Epithelial cell of esophagus (primary cell): ENCODE results near the gene QRFP.

ENCODE experiments used
- DNase-seq: peaks from one replicate; pipeline ENCODE4 v3.0.0; 2010; ENCODE audit warnings: low read depth
- H3K4me3 ChIP-seq: 2 replicates; pipeline ENCODE4 v1.5.1; 2011; ENCODE audit warnings: mild to moderate bottlenecking, low read length, control low read depth
- CTCF ChIP-seq: IDR thresholded peaks from 2 replicates; pipeline ENCODE4 v1.5.1; 2011; ENCODE audit warnings: low read depth, mild to moderate bottlenecking, low read length, control low read depth, inconsistent platforms; ENCODE audit not compliant: insufficient read depth; ENCODE audit errors: missing control alignments

Gene QRFP

DNA sequence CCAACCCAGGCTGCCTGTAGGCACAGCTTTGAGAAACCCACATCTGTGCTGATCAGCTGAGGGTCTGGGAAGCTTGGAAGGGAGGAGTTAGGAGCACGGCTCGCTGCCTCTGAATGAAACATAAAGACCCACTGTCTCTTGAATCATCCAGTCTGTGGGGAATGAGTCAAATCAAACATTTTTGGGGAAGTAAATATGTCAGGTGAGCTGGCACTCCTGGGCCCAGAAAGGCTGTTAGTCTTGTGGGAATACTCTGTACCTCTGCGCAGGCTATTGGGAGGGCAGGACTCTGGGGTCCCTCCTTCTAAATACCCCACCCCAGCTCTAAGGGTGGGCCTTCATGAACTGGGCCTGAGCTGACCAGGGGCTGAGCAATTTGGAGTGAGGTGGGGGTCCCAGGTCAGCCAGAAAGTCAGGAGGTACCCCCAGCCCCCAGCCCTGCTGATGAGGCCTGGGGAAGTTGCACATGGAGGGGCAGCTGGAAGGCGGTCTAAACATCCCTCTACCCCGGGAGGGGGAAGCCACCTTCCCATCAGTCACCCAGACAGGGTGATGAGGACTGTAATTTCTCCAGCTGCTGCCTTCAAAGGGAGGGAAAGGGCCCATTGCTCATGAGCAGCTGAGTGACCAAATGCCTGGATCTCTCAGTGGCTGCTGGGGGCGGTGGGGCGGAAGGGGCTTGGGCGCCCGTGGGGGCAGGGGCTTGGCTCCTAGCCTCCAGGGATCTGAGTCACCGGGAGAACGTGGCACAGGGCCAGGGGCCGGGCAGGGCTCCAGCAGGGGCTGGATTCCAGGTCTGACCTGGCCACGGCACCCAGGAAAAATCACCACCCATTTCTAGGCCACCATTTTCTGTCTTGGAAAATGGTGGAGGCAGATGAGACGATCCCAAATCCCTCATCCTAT, 31.6 kb upstream of the QRFP start:
- no peak for TF ChIP-seq CTCF
- no peak overlapping the region for H3K4me3 ChIP-seq
- peak; percentile 88 for DNase-seq

GRCh38 chr9:130927338-130927737, 30.7 kb upstream of the QRFP start:
- peak; percentile 26 for DNase-seq
- H3K4me3 ChIP-seq, result no peak overlapping the region
- TF ChIP-seq CTCF, result no peak

- no peak for DNase-seq
- no peak overlapping the region for H3K4me3 ChIP-seq
- TF ChIP-seq CTCF, result no peak
Measured at GRCh38 chr9:130925050-130925678, 28.6 kb upstream of the QRFP start.

DNA sequence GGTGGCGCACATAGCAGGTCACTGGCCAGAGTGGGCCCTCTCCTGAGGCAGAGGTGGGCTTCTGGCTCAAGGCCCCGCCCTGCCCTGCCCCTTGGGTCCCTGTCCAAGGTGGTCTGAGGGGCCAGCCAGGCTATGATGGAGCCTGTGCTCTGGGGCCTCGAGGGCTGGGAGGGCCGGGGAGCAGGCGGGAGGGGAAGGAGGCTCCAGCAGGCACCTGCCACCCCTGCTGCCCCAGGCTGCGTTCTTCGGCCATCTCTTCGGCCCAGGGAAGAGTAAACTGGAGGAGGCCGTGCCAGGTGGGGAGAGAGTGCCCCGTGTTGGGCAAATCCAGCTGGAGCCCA, 27.8 kb upstream of the QRFP start:
- TF ChIP-seq CTCF, result no peak
- H3K4me3 ChIP-seq, result no peak overlapping the region
- DNase-seq, result no peak

DNA sequence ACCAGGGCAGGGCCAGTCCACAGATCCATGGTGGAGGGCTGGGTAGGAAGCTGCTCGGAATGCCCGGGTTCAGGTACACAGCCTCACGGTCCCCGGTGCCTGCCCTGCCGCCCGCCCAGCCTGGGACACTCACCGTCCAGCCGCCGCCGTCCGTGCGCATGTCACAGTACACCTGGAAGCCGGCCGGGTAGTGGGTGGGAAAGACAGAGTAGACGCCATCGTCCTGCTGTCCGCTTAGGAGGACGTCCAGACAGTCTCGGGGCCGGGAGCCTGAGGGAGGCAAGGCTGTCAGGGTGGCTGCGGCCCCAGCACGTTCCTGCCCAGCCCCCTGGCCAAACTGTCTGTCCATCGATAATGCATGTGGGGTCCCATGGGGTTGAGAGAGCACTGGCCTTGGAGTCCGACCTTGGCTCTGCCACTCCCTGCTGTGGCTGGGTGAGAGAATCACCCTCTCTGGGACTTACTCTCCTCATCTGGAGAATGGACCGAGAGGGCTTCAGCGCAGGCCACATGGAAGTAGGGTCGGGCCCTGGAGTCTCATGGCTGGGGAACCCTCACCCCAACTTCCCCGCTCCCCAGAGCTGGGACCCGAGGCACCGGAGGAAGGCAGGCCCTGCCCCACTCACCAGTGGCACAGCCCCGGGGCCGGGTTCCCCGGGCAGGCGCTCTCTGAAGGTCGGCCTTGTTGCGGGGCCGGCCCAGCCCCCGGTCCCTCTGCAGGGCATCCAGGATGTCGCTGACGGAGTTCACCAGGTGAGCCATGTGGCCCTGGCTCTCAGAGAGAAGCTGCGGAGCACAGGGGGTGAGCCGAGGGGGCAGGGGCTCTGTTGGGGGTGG, 27.2 kb upstream of the QRFP start:
- TF ChIP-seq CTCF, result no peak
- no peak overlapping the region for H3K4me3 ChIP-seq
- no peak for DNase-seq

DNA sequence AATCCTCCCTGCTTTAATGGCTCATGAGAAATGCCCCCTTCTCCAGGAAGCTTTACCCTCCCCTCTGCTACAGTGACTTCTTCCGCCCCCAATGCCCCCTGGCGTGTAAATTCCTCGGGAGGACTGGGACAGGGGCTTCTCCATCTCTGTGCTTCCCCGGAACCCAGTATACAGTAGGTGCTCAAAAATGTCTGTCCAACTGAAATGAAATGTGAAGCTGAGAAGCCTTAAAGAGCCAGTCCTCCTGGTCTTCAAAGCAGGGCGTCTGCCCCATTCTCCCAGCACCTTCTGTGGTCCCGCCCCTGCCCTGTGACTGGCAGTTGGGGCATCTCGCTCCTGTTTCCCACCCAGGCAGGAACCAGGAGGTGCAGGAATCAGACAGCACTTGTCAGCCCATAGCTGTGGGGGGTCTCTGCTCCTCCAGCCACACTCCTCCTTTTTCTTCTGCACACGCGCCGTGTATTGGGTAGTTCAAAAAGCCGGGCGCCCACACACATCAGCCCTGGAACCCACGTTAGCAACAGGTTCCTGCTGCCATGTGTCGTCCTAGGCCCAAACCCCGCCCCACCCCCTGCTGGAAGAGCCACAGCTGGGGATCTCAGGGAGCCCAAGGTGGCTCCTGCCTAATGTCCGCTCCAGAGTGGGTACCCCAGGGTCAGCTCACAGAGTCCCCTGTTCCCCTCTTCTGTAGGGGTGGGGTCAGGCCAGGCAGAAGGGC, 26.4 kb upstream of the QRFP start:
- no peak overlapping the region for H3K4me3 ChIP-seq
- DNase-seq, result no peak
- no peak for TF ChIP-seq CTCF
